ENCODE measurements around the gene COX8A. TPM values are rescaled to one million over a fixed set of nuclear protein-coding genes. Genes with fewer than 3 reads are reported as not detected.

Gene COX8A
- total RNA-seq, 3 donors from 2014 or later: 257 to 326 (median 293) TPM

DNA sequence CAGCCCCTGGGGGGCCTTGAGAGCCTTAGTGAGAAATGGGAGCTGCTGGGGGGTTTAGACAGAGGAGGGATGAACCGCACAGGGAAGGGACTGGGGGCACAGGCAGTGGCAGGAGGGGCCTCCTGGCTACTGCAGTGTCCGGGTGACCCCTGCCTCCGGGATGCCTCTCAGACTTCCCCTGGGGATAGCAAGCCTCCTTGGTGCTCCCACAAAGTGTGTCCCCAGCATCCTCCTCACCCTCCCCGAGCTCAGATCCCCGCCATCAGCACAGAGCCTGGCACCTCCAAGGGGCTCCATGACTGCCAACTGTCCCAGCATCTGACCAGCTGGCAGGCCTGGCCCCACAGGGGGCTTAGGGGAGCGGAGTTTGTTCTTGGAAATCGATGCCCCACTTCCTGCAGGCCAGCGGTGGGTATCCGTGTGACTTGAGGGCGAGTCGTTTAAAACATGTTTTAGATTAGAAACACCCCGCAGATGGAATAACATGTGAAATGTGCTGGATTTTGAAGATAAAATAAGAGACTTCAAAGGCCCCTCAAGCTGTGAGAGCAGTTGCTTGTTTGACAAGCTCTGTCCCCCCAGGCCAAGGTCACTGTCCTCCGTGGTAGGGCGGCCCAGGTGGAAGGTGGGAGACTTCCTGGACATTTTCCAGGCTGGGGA is 47.8 kb downstream of the COX8A start:
- no peak overlapping the region for H3K27ac ChIP-seq
- no peak for TF ChIP-seq POLR2AphosphoS5 (IDR thresholded peaks at IDR 0.05)
- TF ChIP-seq, protein P1, sequence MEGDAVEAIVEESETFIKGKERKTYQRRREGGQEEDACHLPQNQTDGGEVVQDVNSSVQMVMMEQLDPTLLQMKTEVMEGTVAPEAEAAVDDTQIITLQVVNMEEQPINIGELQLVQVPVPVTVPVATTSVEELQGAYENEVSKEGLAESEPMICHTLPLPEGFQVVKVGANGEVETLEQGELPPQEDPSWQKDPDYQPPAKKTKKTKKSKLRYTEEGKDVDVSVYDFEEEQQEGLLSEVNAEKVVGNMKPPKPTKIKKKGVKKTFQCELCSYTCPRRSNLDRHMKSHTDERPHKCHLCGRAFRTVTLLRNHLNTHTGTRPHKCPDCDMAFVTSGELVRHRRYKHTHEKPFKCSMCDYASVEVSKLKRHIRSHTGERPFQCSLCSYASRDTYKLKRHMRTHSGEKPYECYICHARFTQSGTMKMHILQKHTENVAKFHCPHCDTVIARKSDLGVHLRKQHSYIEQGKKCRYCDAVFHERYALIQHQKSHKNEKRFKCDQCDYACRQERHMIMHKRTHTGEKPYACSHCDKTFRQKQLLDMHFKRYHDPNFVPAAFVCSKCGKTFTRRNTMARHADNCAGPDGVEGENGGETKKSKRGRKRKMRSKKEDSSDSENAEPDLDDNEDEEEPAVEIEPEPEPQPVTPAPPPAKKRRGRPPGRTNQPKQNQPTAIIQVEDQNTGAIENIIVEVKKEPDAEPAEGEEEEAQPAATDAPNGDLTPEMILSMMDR (IDR thresholded peaks at IDR 0.05): no peak
- intact Hi-C loops (cut with DNase I; ENCODE audit: low total_unique reads): no loop called here
- no peak overlapping the region for H3K4me3 ChIP-seq
- DNase-seq (ENCODE audit: low spot score in 2 of 2): no peak
- H3K4me1 ChIP-seq: no peaks in the 10 kb centered on the region
- H3K9me3 ChIP-seq: no peaks in the 10 kb centered on the region
- H3K27me3 ChIP-seq: no peaks in the 10 kb centered on the region
- no peaks in the 10 kb centered on the region for H3K36me3 ChIP-seq

DNA sequence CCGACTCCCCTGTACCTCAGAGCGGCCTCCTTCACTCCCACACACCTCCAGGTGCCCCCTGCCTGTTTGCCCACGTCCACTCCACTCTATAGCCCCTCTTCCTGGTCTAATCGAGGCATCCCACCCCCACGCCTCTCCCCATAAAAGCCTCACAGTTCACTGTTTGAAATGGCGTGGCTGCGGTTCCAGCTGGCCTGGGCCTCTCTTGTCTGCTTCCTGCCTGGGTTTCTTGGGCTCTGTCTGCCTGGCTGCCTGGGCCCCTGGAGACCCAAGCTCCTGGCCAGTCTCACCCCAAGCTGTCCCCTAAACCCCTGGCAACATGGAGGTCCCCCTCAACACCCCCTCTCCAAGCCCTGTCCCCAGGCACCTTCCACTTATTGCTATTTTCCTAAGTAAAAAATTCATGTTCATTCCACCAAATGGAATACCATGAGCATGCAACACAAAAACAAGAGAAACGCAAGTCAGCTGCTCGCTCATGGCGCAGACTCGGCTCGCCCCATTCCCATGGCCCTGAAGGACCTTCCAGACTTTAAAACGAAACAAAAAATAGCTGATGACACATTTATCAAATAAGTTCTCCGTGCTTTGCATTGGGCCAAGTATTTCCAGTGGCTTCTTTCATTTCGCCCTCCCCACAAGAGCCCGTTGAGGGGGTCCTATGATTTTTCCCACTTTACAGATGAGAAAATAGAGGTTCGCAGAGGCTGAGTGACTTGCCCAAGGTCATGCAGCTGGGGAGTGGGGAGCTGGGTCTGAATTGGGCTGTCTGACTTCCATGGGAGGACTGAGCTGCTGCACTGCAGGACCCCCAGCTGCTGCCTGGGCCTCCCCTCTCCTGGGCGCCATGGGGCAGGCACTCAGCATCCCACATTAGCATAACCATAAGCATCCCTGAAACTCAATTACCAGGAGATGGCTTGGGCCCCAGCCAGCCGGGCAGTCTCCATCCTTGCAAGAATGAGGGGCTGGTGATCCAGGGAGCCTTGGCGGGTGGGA is 49.6 kb downstream of the COX8A start:
- Histone ChIP-seq H3K9me3 (no peaks in the 10 kb centered on the region), H3K4me1 (no peaks in the 10 kb centered on the region), H3K27me3 (no peaks in the 10 kb centered on the region), H3K36me3 (no peaks in the 10 kb centered on the region), H3K4me3 (no peak overlapping the region), H3K27ac (no peak overlapping the region)
- intact Hi-C loops (cut with DNase I; ENCODE audit: low total_unique reads): no loop called here
- no peak for DNase-seq (ENCODE audit: low spot score in 2 of 2)
- TF ChIP-seq POLR2AphosphoS5 (IDR thresholded peaks at IDR 0.05): no peak
- TF ChIP-seq, protein P1 (IDR thresholded peaks at IDR 0.05): no peak
- TF ChIP-seq POLR2A (IDR thresholded peaks at IDR 0.05): no peak

DNA sequence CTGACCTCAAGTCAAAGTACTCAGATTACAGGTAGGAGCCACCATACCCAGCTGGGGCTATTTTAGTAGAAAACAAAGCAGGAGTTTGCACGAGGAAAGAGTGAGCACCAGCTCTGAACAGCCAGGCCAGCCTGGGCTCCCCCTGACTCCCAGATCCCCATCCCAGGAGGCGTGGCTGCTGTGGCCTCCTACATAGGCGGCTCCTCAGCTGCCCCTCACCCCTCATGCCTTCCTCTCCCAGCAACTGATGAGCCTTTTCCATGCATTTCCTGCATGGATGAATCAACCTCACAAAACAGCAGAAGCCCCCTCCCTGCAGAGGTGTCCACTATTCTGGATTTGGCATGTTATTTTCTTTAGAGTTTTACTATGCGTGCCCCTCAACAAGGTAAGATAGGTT is 50.8 kb downstream of the COX8A start:
- Histone ChIP-seq H3K36me3 (no peaks in the 10 kb centered on the region), H3K9me3 (no peaks in the 10 kb centered on the region), H3K27me3 (no peaks in the 10 kb centered on the region), H3K27ac (no peak overlapping the region), H3K4me3 (no peak overlapping the region), H3K4me1 (no peaks in the 10 kb centered on the region)
- TF ChIP-seq POLR2AphosphoS5 (IDR thresholded peaks at IDR 0.05) (no peak), POLR2A (IDR thresholded peaks at IDR 0.05) (no peak)
- TF ChIP-seq, protein P1 (IDR thresholded peaks at IDR 0.05): no peak
- no peak for DNase-seq (ENCODE audit: low spot score in 2 of 2)
- intact Hi-C loops (cut with DNase I; ENCODE audit: low total_unique reads): no loop called here

Other genes starting within 250 kb of the COX8A start
- gene ZFTA, start 205.8 kb upstream of the COX8A start, total RNA-seq: 10 to 100 TPM in 1 of 3 donors, 1 to 10 TPM in 2; 8.8 to 12.5 (median 9.7) TPM
- 10 to 100 TPM in 2 of 3 donors, 1 to 10 TPM in 1; 4.8 to 13.8 (median 12.1) TPM for gene SPINDOC, start 161.2 kb upstream of the COX8A start, total RNA-seq
- gene MARK2, start 135.5 kb upstream of the COX8A start, total RNA-seq: 10 to 100 TPM; 12.6 to 34.0 (median 22.3) TPM
- under 1 TPM; 0.16 to 0.33 (median 0.29) TPM for gene RCOR2, start 57.5 kb upstream of the COX8A start, total RNA-seq
- 10 to 100 TPM in 2 of 3 donors, 1 to 10 TPM in 1; 5.9 to 27.4 (median 19.7) TPM for gene NAA40, start 35.6 kb upstream of the COX8A start, total RNA-seq
- 10 to 100 TPM; 50.9 to 81.4 (median 79.3) TPM for gene OTUB1, start 11.8 kb downstream of the COX8A start, total RNA-seq
- gene FLRT1, start 61.3 kb downstream of the COX8A start, total RNA-seq: not detected
- gene MACROD1, start 191.5 kb downstream of the COX8A start, total RNA-seq: 100 to 1,000 TPM in 1 of 3 donors, 10 to 100 TPM in 2; 19.7 to 113 (median 40.3) TPM
- 100 to 1,000 TPM in 2 of 3 donors, 10 to 100 TPM in 1; 88.5 to 114 (median 106) TPM for gene STIP1, start 211.6 kb downstream of the COX8A start, total RNA-seq
- 10 to 100 TPM; 14.0 to 42.2 (median 17.4) TPM for gene FERMT3, start 232.1 kb downstream of the COX8A start, total RNA-seq

All from breast epithelium (tissue), 4 donors.